Mucosa of gallbladder (tissue), 1 donor: ENCODE results near the gene SLC13A2. TPM values are rescaled to one million over a fixed set of nuclear protein-coding genes. Genes with fewer than 3 reads are reported as not detected.

Experiments used
- DNase-seq: peaks from one replicate; pipeline ENCODE4 v3.0.0-alpha.2; 2020; ENCODE audit warnings: low spot score
- total RNA-seq: library from RNA; stranded (reverse); gene quantifications from one replicate; pipeline ENCODE4 v1.2.1, GENCODE V29; 2021
- donor health status: DM: no; HTN: no; CAD: no.

SLC13A2 gene
- total RNA-seq, 1 donor from 2014 or later, result 55.0 TPM

DNA sequence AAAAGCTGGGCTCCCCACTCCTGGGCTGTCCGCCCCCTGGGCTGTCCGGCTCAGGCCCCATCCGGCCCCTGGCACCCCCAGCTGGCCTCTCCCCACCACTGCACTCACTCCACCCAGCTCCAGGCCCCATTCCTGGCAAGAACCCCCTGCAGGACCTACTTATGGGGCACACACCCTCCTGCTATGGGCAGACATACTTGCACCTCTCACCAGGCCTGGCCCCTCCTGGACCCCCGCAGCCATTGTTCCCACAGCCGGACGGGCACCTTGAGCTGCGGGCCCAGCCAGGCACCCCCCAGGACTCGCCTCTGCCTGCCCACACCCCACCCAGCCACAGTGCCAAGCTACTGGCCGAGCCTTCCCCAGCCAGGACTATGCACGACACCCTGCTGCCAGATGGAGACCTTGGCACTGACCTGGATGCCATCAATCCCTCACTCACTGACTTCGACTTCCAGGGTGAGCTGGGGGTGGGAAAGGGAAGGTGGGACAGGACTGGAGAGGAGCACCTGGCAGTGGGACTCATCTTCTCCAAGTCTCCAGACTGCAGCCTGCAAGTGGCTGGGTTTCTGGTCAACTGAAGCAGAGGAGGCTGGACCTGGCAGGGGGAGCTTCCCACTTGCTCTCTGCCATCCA, 61.4 kb downstream of the SLC13A2 start:
- no peak for DNase-seq

GRCh38 chr17:28536532-28537218, 63.2 kb downstream of the SLC13A2 start:
- peak; percentile 28 for DNase-seq

- no peak for DNase-seq
Measured at GRCh38 chr17:28537219-28537610, 63.8 kb downstream of the SLC13A2 start.

DNA sequence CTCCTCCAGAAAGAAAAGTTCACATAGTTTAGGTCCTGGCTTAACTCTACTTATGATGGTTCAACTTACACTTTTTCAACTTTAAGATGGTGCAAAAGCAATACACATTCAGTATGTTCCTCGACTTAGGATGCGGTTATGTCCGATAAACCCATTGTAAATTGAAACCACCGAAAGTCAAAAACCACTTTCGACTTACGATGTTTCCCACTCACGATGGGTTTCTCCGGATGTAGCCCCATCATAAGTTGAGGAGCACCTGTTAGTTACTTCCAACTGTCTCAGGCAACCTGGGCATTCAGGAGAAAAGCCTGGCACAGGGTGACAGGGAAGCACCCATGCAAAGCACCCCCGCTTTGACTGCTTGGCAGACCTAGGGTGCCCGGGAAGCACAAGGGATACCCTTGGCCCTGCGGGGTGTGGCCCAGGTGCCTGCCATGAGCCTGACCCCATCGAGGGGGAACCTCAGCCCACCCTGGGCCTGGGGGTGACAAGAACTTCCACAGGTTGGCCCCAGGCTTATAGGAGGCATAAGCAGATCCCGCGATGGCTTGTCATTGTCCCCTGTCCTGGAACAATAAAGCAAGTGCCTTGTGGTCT, 65.0 kb downstream of the SLC13A2 start:
- DNase-seq, result no peak

- no peak for DNase-seq
Measured at GRCh38 chr17:28540231-28540630, 66.8 kb downstream of the SLC13A2 start.

DNA sequence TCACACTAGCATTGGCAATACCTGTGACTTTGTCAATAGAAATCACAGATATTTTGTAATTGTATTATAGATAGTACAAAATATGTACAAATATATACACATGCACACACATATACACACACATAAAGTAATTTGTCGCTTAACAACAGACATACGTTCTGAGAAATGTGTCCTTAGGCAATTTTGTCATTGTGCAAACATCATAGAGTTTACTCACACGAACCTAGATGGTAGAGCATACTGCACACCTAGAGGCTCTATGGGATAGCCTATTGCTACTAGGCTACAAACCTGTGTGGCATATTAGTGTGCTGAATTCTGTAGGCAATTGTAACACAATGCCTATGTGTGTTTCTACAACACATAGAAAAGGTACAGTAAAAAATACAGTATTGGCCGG, 68.0 kb downstream of the SLC13A2 start:
- no peak for DNase-seq

DNA sequence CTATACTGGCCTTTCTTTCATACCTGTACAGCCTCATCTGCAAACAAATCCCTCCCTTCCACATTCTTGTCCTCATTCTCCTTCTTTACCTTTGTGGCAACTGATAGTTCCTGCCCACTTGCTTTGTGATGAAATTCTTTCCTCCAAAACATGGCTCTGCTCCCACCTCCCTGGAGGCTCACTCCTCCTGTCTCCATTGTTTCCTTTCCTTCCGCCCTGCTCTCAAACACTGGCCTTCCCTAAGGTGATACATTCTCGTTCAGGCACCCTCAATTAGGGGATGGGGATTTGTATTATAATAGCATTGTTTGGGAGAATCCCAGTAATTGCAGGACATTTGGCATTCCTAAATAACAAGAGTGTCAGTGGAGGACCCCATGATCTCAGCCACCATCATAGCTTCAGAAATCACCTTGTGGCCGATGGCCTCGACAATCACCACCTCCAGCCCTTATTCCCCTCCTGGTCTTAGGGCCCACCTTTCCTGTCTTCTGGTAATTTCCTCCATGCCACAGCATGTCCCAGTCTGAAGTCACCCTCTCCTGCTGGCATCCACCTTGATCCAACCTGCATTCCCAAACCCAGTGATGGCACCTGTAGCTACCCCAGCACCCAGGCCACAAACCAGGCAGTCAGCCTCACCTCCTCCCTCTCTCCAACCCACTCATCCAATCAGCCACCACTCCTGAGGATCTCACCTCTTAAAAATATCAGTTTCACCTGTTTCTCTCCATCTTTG, 71.1 kb downstream of the SLC13A2 start:
- DNase-seq, result no peak

DNA sequence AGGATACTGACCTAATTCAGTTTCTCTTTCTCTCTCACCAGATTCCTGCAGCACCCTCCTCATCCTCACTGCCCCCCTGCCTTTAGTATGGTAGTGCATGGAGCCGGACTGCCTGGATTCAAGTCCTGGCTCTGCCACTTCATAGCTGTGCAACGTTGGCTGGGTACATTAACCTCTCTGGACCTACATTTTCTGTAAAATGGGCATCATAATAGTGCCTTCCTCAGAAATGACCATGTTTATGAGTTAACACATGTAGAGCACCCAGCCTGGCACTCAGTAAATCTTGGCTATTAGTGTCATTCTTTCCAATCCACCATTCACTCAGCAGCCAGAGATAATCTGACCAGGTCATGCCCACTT, 71.7 kb downstream of the SLC13A2 start:
- no peak for DNase-seq

DNA sequence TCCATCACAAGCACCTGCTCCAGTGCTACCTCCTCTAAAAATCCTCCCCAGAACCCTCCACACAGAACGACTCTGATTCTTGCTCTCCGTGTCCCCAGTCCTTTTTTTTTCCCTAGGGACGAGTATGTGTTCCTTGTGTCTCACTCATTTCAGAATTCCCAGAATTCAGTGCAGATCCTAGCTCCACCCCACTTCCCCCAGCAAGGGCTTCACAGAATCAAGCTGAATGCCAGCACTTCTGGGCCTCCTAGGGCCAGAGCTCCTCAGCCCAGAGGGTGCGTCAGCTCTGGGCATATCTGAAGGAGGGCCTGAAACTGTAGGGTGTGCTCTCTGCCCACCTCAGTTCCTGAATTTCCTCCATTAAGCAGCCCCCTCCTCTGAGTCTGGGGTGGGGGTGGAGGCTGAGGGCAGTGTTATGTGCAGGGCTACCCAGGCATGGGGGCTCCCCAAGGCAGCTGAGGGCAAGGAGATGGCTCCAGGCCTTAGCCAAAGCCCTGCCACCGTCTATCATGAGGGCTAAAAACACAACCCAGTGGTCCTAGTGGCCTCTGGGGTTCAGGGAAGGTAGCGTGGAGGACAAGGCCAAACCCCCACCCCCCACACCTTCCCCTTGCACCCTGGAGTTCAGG, 72.5 kb downstream of the SLC13A2 start:
- no peak for DNase-seq

GRCh38 chr17:28547096-28547622, 73.7 kb downstream of the SLC13A2 start:
- no peak for DNase-seq

Other genes with a start within 250 kb of the SLC13A2 start
- gene TMEM97, start 154.4 kb upstream of the SLC13A2 start, total RNA-seq, result 65.7 TPM
- gene IFT20, start 138.2 kb upstream of the SLC13A2 start, total RNA-seq, result 50.1 TPM
- 60.2 TPM for gene TNFAIP1, start 137.9 kb upstream of the SLC13A2 start, total RNA-seq
- gene POLDIP2, start 116.1 kb upstream of the SLC13A2 start, total RNA-seq, result 88.8 TPM
- not detected for gene SEBOX, start 108.4 kb upstream of the SLC13A2 start, total RNA-seq
- gene VTN, start 103.3 kb upstream of the SLC13A2 start, total RNA-seq, result 424 TPM
- gene SARM1, start 102.0 kb upstream of the SLC13A2 start, total RNA-seq, result 27.8 TPM
- 46.2 TPM for gene SLC46A1, start 67.4 kb upstream of the SLC13A2 start, total RNA-seq
- 0.06 TPM for gene FOXN1, start 32.7 kb downstream of the SLC13A2 start, total RNA-seq
- gene UNC119, start 79.0 kb downstream of the SLC13A2 start, total RNA-seq, result 44.0 TPM
- gene PIGS, start 97.9 kb downstream of the SLC13A2 start, total RNA-seq, result 65.9 TPM
- gene ALDOC, start 103.3 kb downstream of the SLC13A2 start, total RNA-seq, result 39.8 TPM
- 6.4 TPM for gene SPAG5, start 125.4 kb downstream of the SLC13A2 start, total RNA-seq
- 9.0 TPM for gene RSKR, start 140.5 kb downstream of the SLC13A2 start, total RNA-seq
- gene BLTP2, start 171.5 kb downstream of the SLC13A2 start, total RNA-seq, result 161 TPM
- gene SDF2, start 188.3 kb downstream of the SLC13A2 start, total RNA-seq, result 73.4 TPM
- 59.8 TPM for gene SUPT6H, start 188.6 kb downstream of the SLC13A2 start, total RNA-seq
- gene PROCA1, start 238.2 kb downstream of the SLC13A2 start, total RNA-seq, result 4.5 TPM
- gene RAB34, start 244.2 kb downstream of the SLC13A2 start, total RNA-seq, result 70.2 TPM
- gene RPL23A, start 246.3 kb downstream of the SLC13A2 start, total RNA-seq, result 1,157 TPM